Spleen (tissue), 11 donors: ENCODE measurements around the gene PTK7. TPM values are rescaled to one million over a fixed set of nuclear protein-coding genes. Genes with fewer than 3 reads are reported as not detected.

Source experiments
- DNase-seq: peaks from one replicate; pipeline ENCODE4 v3.0.0-alpha.2; 2020
- H3K27ac ChIP-seq, 8 donors: fragments of 200-600 bp; sonication (generic) in 7 of 8; 1 replicate in 4 of 8; 2 replicates in 4 of 8; pipeline versions ENCODE4 v1.5.0 to v1.8.0; 2016 to 2021; ENCODE audit warnings: inconsistent platforms in 4 of 8, mild to moderate bottlenecking in 4 of 8, moderate library complexity in 1 of 8
- H3K27me3 ChIP-seq, 7 donors: fragments of 200-600 bp; sonication (generic) in 6 of 7; replicated peaks in 1 of 7; 1 replicate in 4 of 7; 2 replicates in 3 of 7; pipeline versions ENCODE4 v1.5.0 to v1.8.0; 2016 to 2021; ENCODE audit warnings: inconsistent platforms in 3 of 7, mild to moderate bottlenecking in 1 of 7
- H3K36me3 ChIP-seq, 6 donors: fragments of 200-600 bp; sonication (generic) in 5 of 6; 1 replicate in 4 of 6; 2 replicates in 2 of 6; pipeline versions ENCODE4 v1.5.0 to v1.8.0; 2016 to 2021; ENCODE audit warnings: inconsistent platforms in 2 of 6
- H3K4me1 ChIP-seq, 6 donors: fragments of 200-600 bp; sonication (generic) in 5 of 6; 1 replicate in 3 of 6; 2 replicates in 3 of 6; pipeline versions ENCODE4 v1.5.0 to v1.8.0; 2016 to 2021; ENCODE audit warnings: inconsistent platforms in 3 of 6
- H3K4me3 ChIP-seq, 8 donors: fragments of 200-600 bp; sonication (generic) in 7 of 8; 1 replicate in 4 of 8; 2 replicates in 4 of 8; pipeline versions ENCODE4 v1.5.0 to v1.8.0; 2016 to 2021; ENCODE audit warnings: inconsistent platforms in 4 of 8, mild to moderate bottlenecking in 4 of 8, moderate library complexity in 2 of 8
- H3K9me3 ChIP-seq, 8 donors: fragments of 200-600 bp; sonication (generic) in 7 of 8; 1 replicate in 4 of 8; 2 replicates in 4 of 8; pipeline versions ENCODE4 v1.5.0 to v1.8.0; 2016 to 2021; ENCODE audit warnings: inconsistent platforms in 4 of 8
- CTCF ChIP-seq, 11 experiments: fragments of 200-600 bp in 7 of 11; fragments of 450-650 bp in 4 of 11; sonication (generic) in 4 of 11; IDR thresholded peaks in 8 of 11; conservative IDR thresholded peaks in 3 of 11; 1 replicate in 7 of 11; 2 replicates in 4 of 11; pipeline versions ENCODE4 v1.4.0 to v1.8.0; 2016 to 2021; ENCODE audit warnings: antibody characterized with exemption in 11 of 11, inconsistent platforms in 4 of 11, mild to moderate bottlenecking in 1 of 11
- POLR2A ChIP-seq, 3 donors: fragments of 450-650 bp; IDR thresholded peaks; one replicate each; pipeline ENCODE4 v1.5.1; 2017; ENCODE audit warnings: antibody characterized with exemption in 3 of 3, mild to moderate bottlenecking in 1 of 3
- POLR2AphosphoS5 ChIP-seq, 3 donors: sonication (generic); formaldehyde crosslinking; IDR thresholded peaks; one replicate each; pipeline ENCODE4 v1.5.1; 2017; ENCODE audit warnings: antibody characterized with exemption in 3 of 3
- WGBS, 5 donors: extraction: QIAGEN DNeasy Blood & Tissue Kit in 3 of 5; methylation state at CpG; one replicate each; pipeline versions ENCODE4 v1.1.5 to v1.1.7; 2013 to 2018; 5-methylcytosine and 5-hydroxymethylcytosine counted together
- intact Hi-C: fragments of 100-400 bp; cut with DNase I; formaldehyde crosslinking; loops from one replicate; pipeline ENCODE4 v1.15.0; 2023; ENCODE audit warnings: low total_unique reads
- polyA plus RNA-seq, 3 donors: library from polyadenylated mRNA; stranded (reverse); fragments of 200-250 nt; gene quantifications; one replicate each; pipeline ENCODE4 v1.2.1, GENCODE V29; 2013
- total RNA-seq, 7 donors: library from RNA; depleted of rRNA in 3 of 7; stranded (reverse); fragments of >200 nt in 3 of 7; fragmentation: NEBNext Ultra II Directional in 4 of 7; extraction: Animal tissue kit (Norgen Biotek cat#: 25700) in 4 of 7; gene quantifications; one replicate each; pipeline versions ENCODE4 v1.1.0 to v1.2.1, GENCODE V29; 2016 to 2021
- donor health status: healthy with polysubstance abuse.
- donor health status: DM: no; HTN: no; CAD: no; lungs with moderate emphysema.
- donor health status: DM: no; HTN: no; CAD: no.
- donor health status: Bipolar disorder and iron deficiency.
- donor health status: healthy.
- donor health status: DM: no; HTN: no; CAD: no.
- donor health status: DM: yes; HTN: yes; CAD: no.

PTK7 gene
- total and polyA plus RNA-seq, 10 donors: 6.0 to 66.4 (median 25.9) TPM

- peaks cover 0 to 86% (median 54%) of the 10 kb centered on the region in 6 donors for H3K36me3 ChIP-seq
- H3K27ac ChIP-seq: no peak overlapping the region
- H3K27me3 ChIP-seq: no peaks in the 10 kb centered on the region
- TF ChIP-seq POLR2A (IDR thresholded peaks at IDR 0.05) (no peak), CTCF (IDR thresholded peaks at IDR 0.05 in 8 of 11, conservative IDR thresholded peaks at IDR 0.05 in 3 of 11) (no peak), POLR2AphosphoS5 (IDR thresholded peaks at IDR 0.05) (no peak)
- WGBS, 5 donors: 95 to 97% (median 96%) methylated on average over 7 of the region's 7 CpGs
- DNase-seq: peak; percentile 4
- intact Hi-C loops: no loop called here
- H3K4me3 ChIP-seq: no peak overlapping the region
- peaks cover 13 to 41% (median 23%) of the 10 kb centered on the region in 6 donors for H3K4me1 ChIP-seq
- no peaks in the 10 kb centered on the region for H3K9me3 ChIP-seq
Measured at GRCh38 chr6:43187821-43188220, 111.7 kb downstream of the PTK7 start.

DNA sequence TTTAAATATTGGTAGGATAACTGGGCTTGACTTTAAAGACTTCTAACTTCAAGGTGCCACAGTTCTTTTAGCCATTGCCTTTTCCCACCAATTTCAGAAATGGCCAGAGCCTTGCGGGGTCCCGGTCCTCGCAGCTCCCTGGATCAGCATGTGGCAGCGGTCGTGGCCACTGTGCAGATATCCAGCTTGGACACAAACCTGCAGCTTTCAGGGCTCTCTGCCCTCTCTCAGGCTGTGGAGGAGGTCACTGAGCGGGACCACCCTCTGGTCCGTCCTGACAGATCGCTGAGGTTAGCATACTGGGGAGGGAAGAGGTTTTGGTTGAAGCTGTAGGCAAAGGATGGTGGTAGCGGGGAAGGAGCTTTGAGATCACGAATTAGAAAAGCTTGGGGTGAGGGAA, 112.3 kb downstream of the PTK7 start:
- TF ChIP-seq POLR2AphosphoS5 (IDR thresholded peaks at IDR 0.05) (no peak), CTCF (IDR thresholded peaks at IDR 0.05 in 8 of 11, conservative IDR thresholded peaks at IDR 0.05 in 3 of 11) (no peak), POLR2A (IDR thresholded peaks at IDR 0.05) (no peak)
- intact Hi-C loops: no loop called here
- peaks cover 0 to 92% (median 60%) of the 10 kb centered on the region in 6 donors for H3K36me3 ChIP-seq
- 94 to 98% (median 95%) methylated on average over 10 of the region's 10 CpGs for WGBS, 5 donors
- no peaks in the 10 kb centered on the region for H3K9me3 ChIP-seq
- H3K27me3 ChIP-seq: no peaks in the 10 kb centered on the region
- H3K27ac ChIP-seq: no peak overlapping the region
- H3K4me1 ChIP-seq: peaks cover 7 to 34% (median 17%) of the 10 kb centered on the region in 6 donors
- H3K4me3 ChIP-seq: no peak overlapping the region
- peak; percentile 55 for DNase-seq

- no peak overlapping the region for H3K4me3 ChIP-seq
- H3K36me3 ChIP-seq: peaks cover 0 to 99% (median 69%) of the 10 kb centered on the region in 6 donors
- TF ChIP-seq CTCF (IDR thresholded peaks at IDR 0.05 in 8 of 11, conservative IDR thresholded peaks at IDR 0.05 in 3 of 11) (no peak), POLR2A (IDR thresholded peaks at IDR 0.05) (no peak), POLR2AphosphoS5 (IDR thresholded peaks at IDR 0.05) (no peak)
- intact Hi-C loops: no loop called here
- H3K27me3 ChIP-seq: no peaks in the 10 kb centered on the region
- 89 to 95% (median 93%) methylated on average over 6 of the region's 6 CpGs for WGBS, 5 donors
- no peak for DNase-seq
- no peak overlapping the region for H3K27ac ChIP-seq
- peaks cover 0 to 20% (median 5%) of the 10 kb centered on the region in 6 donors for H3K4me1 ChIP-seq
- no peaks in the 10 kb centered on the region for H3K9me3 ChIP-seq
Measured at GRCh38 chr6:43189776-43190304, 113.7 kb downstream of the PTK7 start.

- peak; percentile 51 for DNase-seq
- Histone ChIP-seq H3K4me1 (peaks cover 0 to 4% (median 0%) of the 10 kb centered on the region in 6 donors), H3K4me3 (no peak overlapping the region), H3K27me3 (no peaks in the 10 kb centered on the region), H3K36me3 (peaks cover 0 to 99% (median 70%) of the 10 kb centered on the region in 6 donors), H3K27ac (no peak overlapping the region), H3K9me3 (no peaks in the 10 kb centered on the region)
- intact Hi-C loops: no loop called here
- WGBS, 5 donors: 96 to 98% (median 97%) methylated on average over 9 of the region's 9 CpGs
- TF ChIP-seq CTCF (IDR thresholded peaks at IDR 0.05 in 8 of 11, conservative IDR thresholded peaks at IDR 0.05 in 3 of 11) (no peak), POLR2AphosphoS5 (IDR thresholded peaks at IDR 0.05) (no peak)
Measured at GRCh38 chr6:43192911-43193310, 116.8 kb downstream of the PTK7 start.
